KMS-11 (cell line): Measurements from ENCODE around the gene PTPDC1.

Experiments used
- H2AFZ ChIP-seq: fragments of 200-600 bp; sonication (generic); 2 replicates; pipeline ENCODE4 v1.6.1; 2016; ENCODE audit warnings: antibody characterized with exemption, mixed run types, low read depth
- H3K27ac ChIP-seq: fragments of 200-600 bp; sonication (generic); 2 replicates; pipeline ENCODE4 v1.6.1; 2016; ENCODE audit warnings: mild to moderate bottlenecking, mixed run types
- H3K27me3 ChIP-seq: fragments of 200-600 bp; sonication (generic); 2 replicates; pipeline ENCODE4 v1.6.1; 2017; ENCODE audit warnings: mild to moderate bottlenecking, low read depth, mixed run types, moderate library complexity; ENCODE audit not compliant: insufficient read depth
- H3K36me3 ChIP-seq: fragments of 200-600 bp; sonication (generic); 2 replicates; pipeline ENCODE4 v1.6.1; 2017; ENCODE audit warnings: mild to moderate bottlenecking, mixed run types; ENCODE audit not compliant: insufficient read depth
- H3K4me1 ChIP-seq: fragments of 200-600 bp; sonication (generic); 2 replicates; pipeline ENCODE4 v1.6.1; 2016; ENCODE audit warnings: mild to moderate bottlenecking, low read depth, mixed run types; ENCODE audit not compliant: poor library complexity, severe bottlenecking
- H3K4me2 ChIP-seq: fragments of 200-600 bp; sonication (generic); 2 replicates; pipeline ENCODE4 v1.7.0; 2016; ENCODE audit warnings: mild to moderate bottlenecking, mixed run types
- H3K4me3 ChIP-seq: fragments of 200-600 bp; sonication (generic); IDR thresholded peaks from 2 replicates; pipeline ENCODE4 v1.6.1; 2017; ENCODE audit warnings: low read depth, low read length, mixed read lengths; ENCODE audit not compliant: insufficient read depth
- H3K79me2 ChIP-seq: fragments of 200-600 bp; sonication (generic); 2 replicates; pipeline ENCODE4 v1.6.1; 2016; ENCODE audit warnings: low read depth, mixed run types; ENCODE audit not compliant: insufficient read depth
- H3K9ac ChIP-seq: fragments of 200-600 bp; sonication (generic); 2 replicates; pipeline ENCODE4 v1.6.1; 2016; ENCODE audit warnings: mild to moderate bottlenecking, mixed run types
- H4K20me1 ChIP-seq: fragments of 200-600 bp; sonication (generic); 2 replicates; pipeline ENCODE4 v1.6.1; 2016; ENCODE audit warnings: mild to moderate bottlenecking, mixed run types; ENCODE audit not compliant: insufficient read depth
- CTCF ChIP-seq: fragments of 200-600 bp; sonication (generic); conservative IDR thresholded peaks from 2 replicates; pipeline ENCODE4 v1.6.1; 2017; ENCODE audit warnings: low read depth, mild to moderate bottlenecking, antibody characterized with exemption, low read length, moderate library complexity, mixed read lengths

PTPDC1 gene

GRCh38 chr9:94144394-94144793, 60.1 kb downstream of the PTPDC1 start:
- H3K4me1 ChIP-seq = no peaks in the 10 kb centered on the region
- no peak overlapping the region for H3K4me2 ChIP-seq
- H3K4me3 ChIP-seq = no peak overlapping the region
- no peak for TF ChIP-seq CTCF
- H3K36me3 ChIP-seq = no peaks in the 10 kb centered on the region
- no peak overlapping the region for H3K9ac ChIP-seq
- no peak overlapping the region for H3K27ac ChIP-seq
- H2AFZ ChIP-seq = no peak overlapping the region
- H3K27me3 ChIP-seq = no peaks in the 10 kb centered on the region
- H4K20me1 ChIP-seq = no peaks in the 10 kb centered on the region
- no peaks in the 10 kb centered on the region for H3K79me2 ChIP-seq

- Histone ChIP-seq H2AFZ (no peak overlapping the region), H4K20me1 (no peaks in the 10 kb centered on the region), H3K4me2 (no peak overlapping the region), H3K27ac (no peak overlapping the region), H3K4me3 (no peak overlapping the region), H3K4me1 (no peaks in the 10 kb centered on the region), H3K36me3 (no peaks in the 10 kb centered on the region), H3K9ac (no peak overlapping the region), H3K27me3 (no peaks in the 10 kb centered on the region), H3K79me2 (no peaks in the 10 kb centered on the region)
- no peak for TF ChIP-seq CTCF
These were observed 61.4 kb downstream of the PTPDC1 start for GRCh38 chr9:94145640-94146039.

- no peak for TF ChIP-seq CTCF
- no peaks in the 10 kb centered on the region for H3K27me3 ChIP-seq
- H3K4me1 ChIP-seq = no peaks in the 10 kb centered on the region
- no peaks in the 10 kb centered on the region for H4K20me1 ChIP-seq
- no peak overlapping the region for H3K9ac ChIP-seq
- no peak overlapping the region for H2AFZ ChIP-seq
- H3K4me3 ChIP-seq = no peak overlapping the region
- no peak overlapping the region for H3K4me2 ChIP-seq
- no peaks in the 10 kb centered on the region for H3K79me2 ChIP-seq
- no peaks in the 10 kb centered on the region for H3K36me3 ChIP-seq
- H3K27ac ChIP-seq = no peak overlapping the region
These were observed 63.5 kb downstream of the PTPDC1 start for GRCh38 chr9:94147776-94148175.

- Histone ChIP-seq H3K4me3 (no peak overlapping the region), H3K27me3 (no peaks in the 10 kb centered on the region), H3K4me1 (no peaks in the 10 kb centered on the region), H3K9ac (no peak overlapping the region), H3K4me2 (no peak overlapping the region), H3K27ac (no peak overlapping the region), H4K20me1 (no peaks in the 10 kb centered on the region), H3K36me3 (no peaks in the 10 kb centered on the region), H3K79me2 (no peaks in the 10 kb centered on the region), H2AFZ (no peak overlapping the region)
- TF ChIP-seq CTCF = no peak
These were observed 64.2 kb downstream of the PTPDC1 start for GRCh38 chr9:94148419-94148818.

- TF ChIP-seq CTCF = no peak
- no peak overlapping the region for H3K27ac ChIP-seq
- H2AFZ ChIP-seq = no peak overlapping the region
- no peak overlapping the region for H3K4me2 ChIP-seq
- no peak overlapping the region for H3K9ac ChIP-seq
- no peaks in the 10 kb centered on the region for H3K79me2 ChIP-seq
- H3K36me3 ChIP-seq = no peaks in the 10 kb centered on the region
- H3K4me1 ChIP-seq = no peaks in the 10 kb centered on the region
- no peak overlapping the region for H3K4me3 ChIP-seq
- H4K20me1 ChIP-seq = no peaks in the 10 kb centered on the region
- H3K27me3 ChIP-seq = no peaks in the 10 kb centered on the region
These were observed 65.4 kb downstream of the PTPDC1 start for GRCh38 chr9:94149696-94150095.
